H1 (cell line): ENCODE measurements around the gene MITF. TPM values are rescaled to one million over a fixed set of nuclear protein-coding genes. Genes with fewer than 3 reads are reported as not detected.
A peak's percentile ranks its signal among the peaks of the same experiment; 100 is the strongest.

ENCODE experiments used
- CTCF ChIA-PET: fragments of 300-600 bp; sonication (Branson Sonifier 250); formaldehyde crosslinking; loops from one replicate; lab custom pipeline; 2021; ENCODE audit not compliant: partially characterized antibody; lab: Charles Lee
- POLR2A ChIA-PET: fragments of 300-600 bp; sonication (Branson Sonifier 250); formaldehyde crosslinking; loops from one replicate; lab custom pipeline; 2021; ENCODE audit warnings: inconsistent platforms; ENCODE audit not compliant: partially characterized antibody; lab: Charles Lee
- DNase-seq, 2 experiments: peaks; one replicate each; pipeline versions ENCODE4 v3.0.0 to v3.0.0-alpha.2; 2010 to 2022; ENCODE audit warnings: low spot score in 2 of 2, low read depth in 1 of 2, mixed read lengths in 1 of 2
- FAIRE-seq: peaks from 2 replicates; lab custom pipeline; 2011; peaks lifted over from hg19 to GRCh38; lab: Jason Lieb, UNC
- H2AFZ ChIP-seq: 2 replicates; pipeline ENCODE4 v1.8.1; 2012; ENCODE audit warnings: low read length, inconsistent platforms
- H2AK5ac ChIP-seq: 2 replicates; pipeline ENCODE4 v1.6.1; 2013; ENCODE audit warnings: low read depth, low read length
- H2BK120ac ChIP-seq: replicated peaks from 2 replicates; pipeline ENCODE3; 2013; ENCODE audit warnings: low read depth, low read length, inconsistent platforms
- H2BK12ac ChIP-seq: 2 replicates; pipeline ENCODE4 v1.6.1; 2013; ENCODE audit warnings: low read depth, low read length
- H2BK15ac ChIP-seq: 2 replicates; pipeline ENCODE4 v1.6.1; 2013; ENCODE audit warnings: low read length
- H2BK20ac ChIP-seq: 2 replicates; pipeline ENCODE4 v1.6.1; 2013; ENCODE audit warnings: low read length
- H2BK5ac ChIP-seq: 2 replicates; pipeline ENCODE4 v1.6.1; 2013; ENCODE audit warnings: low read depth, low read length
- H3K14ac ChIP-seq: 2 replicates; pipeline ENCODE4 v1.6.1; 2013; ENCODE audit warnings: inconsistent platforms; ENCODE audit not compliant: insufficient read length
- H3K18ac ChIP-seq: 2 replicates; pipeline ENCODE4 v1.6.1; 2013; ENCODE audit warnings: low read length; ENCODE audit errors: extremely low read depth
- H3K23ac ChIP-seq: 2 replicates; pipeline ENCODE4 v1.6.1; 2013; ENCODE audit warnings: inconsistent platforms; ENCODE audit not compliant: insufficient read length
- H3K23me2 ChIP-seq: 2 replicates; pipeline ENCODE4 v1.6.1; 2013; ENCODE audit warnings: low read depth, low read length
- H3K27ac ChIP-seq: 2 replicates; pipeline ENCODE4 v1.6.1; 2011; ENCODE audit warnings: low read depth, low read length, inconsistent platforms
- H3K27me3 ChIP-seq, 4 experiments: replicated peaks in 1 of 4; 1 replicate in 1 of 4; 2 replicates in 3 of 4; pipeline versions ENCODE4 v1.6.1 to v1.8.1; 2011 to 2013; ENCODE audit warnings: low read length in 3 of 4, mild to moderate bottlenecking in 3 of 4, inconsistent platforms in 2 of 4, mixed read lengths in 2 of 4, moderate library complexity in 1 of 4; ENCODE audit not compliant: control insufficient read depth in 3 of 4, insufficient read depth in 3 of 4; ENCODE audit errors: extremely low read depth in 1 of 4
- H3K36me3 ChIP-seq, 4 experiments: 2 replicates each; pipeline versions ENCODE4 v1.6.1 to v1.8.1; 2011 to 2013; ENCODE audit warnings: mild to moderate bottlenecking in 4 of 4, low read length in 3 of 4, moderate library complexity in 2 of 4, control low read depth in 1 of 4, inconsistent platforms in 1 of 4; ENCODE audit not compliant: insufficient read depth in 4 of 4, control insufficient read depth in 2 of 4
- H3K4ac ChIP-seq: replicated peaks from 2 replicates; pipeline ENCODE3; 2013; ENCODE audit warnings: low read length, low read depth, mixed read lengths, inconsistent platforms; ENCODE audit not compliant: insufficient read length
- H3K4me1 ChIP-seq, 4 experiments: replicated peaks in 1 of 4; 1 replicate in 1 of 4; 2 replicates in 3 of 4; pipeline versions ENCODE4 v1.6.1 to v1.8.1; 2011 to 2013; ENCODE audit warnings: low read length in 3 of 4, inconsistent platforms in 2 of 4, mixed read lengths in 1 of 4; ENCODE audit not compliant: insufficient read depth in 4 of 4, control insufficient read depth in 3 of 4
- H3K4me2 ChIP-seq, 2 experiments: 2 replicates each; pipeline versions ENCODE4 v1.6.1 to v1.8.1; 2011 to 2013; ENCODE audit warnings: low read depth in 2 of 2, low read length in 2 of 2, control low read depth in 1 of 2, inconsistent platforms in 1 of 2, mild to moderate bottlenecking in 1 of 2; ENCODE audit not compliant: insufficient read depth in 1 of 2
- H3K4me3 ChIP-seq, 4 experiments: fragments of 200-600, 300-600 bp in 1 of 4; sonication (generic), shearing (Covaris generic), sonication (Bioruptor Twin) in 1 of 4; 2 replicates each; pipeline versions ENCODE4 v1.5.1 to v1.8.1; 2011 to 2016; ENCODE audit warnings: low read length in 4 of 4, low read depth in 3 of 4, control low read depth in 2 of 4, inconsistent platforms in 2 of 4, mild to moderate bottlenecking in 2 of 4, mixed read lengths in 1 of 4, moderate library complexity in 1 of 4; ENCODE audit not compliant: insufficient read depth in 2 of 4; ENCODE audit errors: extremely low read depth in 1 of 4
- H3K56ac ChIP-seq: replicated peaks from 2 replicates; pipeline ENCODE3; 2013; ENCODE audit warnings: low read depth, mild to moderate bottlenecking, mixed read lengths, low read length, inconsistent platforms; ENCODE audit not compliant: insufficient read length
- H3K79me1 ChIP-seq: 2 replicates; pipeline ENCODE4 v1.6.1; 2013; ENCODE audit warnings: low read depth, low read length, control low read depth
- H3K79me2 ChIP-seq, 2 experiments: 2 replicates each; pipeline versions ENCODE4 v1.6.1 to v1.8.1; 2012 to 2013; ENCODE audit warnings: low read length in 2 of 2, mild to moderate bottlenecking in 2 of 2, inconsistent platforms in 1 of 2; ENCODE audit not compliant: insufficient read depth in 2 of 2, control insufficient read depth in 1 of 2
- H3K9ac ChIP-seq, 4 experiments: replicated peaks in 1 of 4; 1 replicate in 1 of 4; 2 replicates in 3 of 4; pipeline versions ENCODE4 v1.6.1 to v1.8.1; 2011 to 2013; ENCODE audit warnings: low read depth in 3 of 4, low read length in 3 of 4, control low read depth in 2 of 4, mild to moderate bottlenecking in 2 of 4, moderate library complexity in 2 of 4, inconsistent platforms in 1 of 4; ENCODE audit errors: extremely low read depth in 1 of 4
- H3K9me3 ChIP-seq, 2 experiments: 2 replicates each; pipeline versions ENCODE4 v1.6.1 to v1.8.1; 2012 to 2013; ENCODE audit warnings: mild to moderate bottlenecking in 2 of 2, moderate library complexity in 2 of 2, control low read depth in 1 of 2, inconsistent platforms in 1 of 2, low read depth in 1 of 2, low read length in 1 of 2, mixed read lengths in 1 of 2; ENCODE audit not compliant: insufficient read depth in 2 of 2
- H4K20me1 ChIP-seq, 2 experiments: replicated peaks in 1 of 2; 2 replicates each; pipeline versions ENCODE3 to v1.8.1; 2011 to 2013; ENCODE audit warnings: inconsistent platforms in 2 of 2, low read length in 2 of 2, mild to moderate bottlenecking in 1 of 2; ENCODE audit not compliant: insufficient read depth in 2 of 2, control insufficient read depth in 1 of 2
- H4K5ac ChIP-seq: 2 replicates; pipeline ENCODE4 v1.6.1; 2013; ENCODE audit warnings: low read length, low read depth, mixed read lengths, inconsistent platforms; ENCODE audit not compliant: insufficient read length
- H4K8ac ChIP-seq: 2 replicates; pipeline ENCODE4 v1.8.0; 2013; ENCODE audit warnings: mild to moderate bottlenecking, moderate library complexity, low read length, inconsistent platforms; ENCODE audit not compliant: insufficient read depth; ENCODE audit errors: extremely low read depth
- H4K91ac ChIP-seq: replicated peaks from 2 replicates; pipeline ENCODE3; 2013; ENCODE audit warnings: low read length, mixed read lengths, inconsistent platforms; ENCODE audit not compliant: insufficient read length
- FOSL1 ChIP-seq: IDR thresholded peaks from 2 replicates; pipeline ENCODE4 v1.6.1; 2011; ENCODE audit warnings: mild to moderate bottlenecking, low read depth, low read length, moderate library complexity; ENCODE audit not compliant: insufficient read depth
- PHF8 ChIP-seq: fragments of 200-600 bp; sonication (generic); conservative IDR thresholded peaks from 2 replicates; pipeline ENCODE4 v1.7.1; 2012; ENCODE audit warnings: low read depth, mild to moderate bottlenecking, inconsistent platforms, low read length, moderate library complexity
- RFX5 ChIP-seq: IDR thresholded peaks from 2 replicates; pipeline ENCODE4 v1.6.1; 2011; ENCODE audit warnings: low read depth, low read length, improper control_type of control experiment, borderline replicate concordance
- SUZ12 ChIP-seq: fragments of 200-600 bp; sonication (generic); IDR thresholded peaks from 2 replicates; pipeline ENCODE4 v1.6.1; 2012; ENCODE audit warnings: mild to moderate bottlenecking, inconsistent platforms, low read length, moderate library complexity, mixed read lengths
- TAF7 ChIP-seq: optimal IDR thresholded peaks from 2 replicates; pipeline ENCODE3; 2011; ENCODE audit warnings: low read depth, mild to moderate bottlenecking, inconsistent platforms, low read length, moderate library complexity, borderline replicate concordance
- ZNF274 ChIP-seq: IDR thresholded peaks from 2 replicates; pipeline ENCODE4 v1.7.0; 2012; ENCODE audit warnings: low read length, borderline replicate concordance; ENCODE audit errors: extremely low read depth
- WGBS, 2 experiments: shearing (Covaris generic) in 1 of 2; methylation state at CpG; one replicate each; pipeline versions ENCODE4 v1.1.6 to v1.1.7; 2013 to 2015; ENCODE audit warnings: low lambda C conversion rate in 2 of 2, mixed read lengths in 2 of 2, inconsistent platforms in 1 of 2, low coverage in 1 of 2, missing lambda C conversion rate in 1 of 2; ENCODE audit not compliant: insufficient replicate concordance in 2 of 2, insufficient coverage in 1 of 2, insufficient read length in 1 of 2; ENCODE audit errors: extremely low coverage in 1 of 2, missing lambda C conversion rate in 1 of 2; 5-methylcytosine and 5-hydroxymethylcytosine counted together
- polyA plus RNA-seq, 7 experiments: library from polyadenylated mRNA; depleted of rRNA in 3 of 7; stranded (reverse) in 5 of 7; unstranded in 2 of 7; fragments of >200 nt in 5 of 7; fragments of 200-250 nt in 2 of 7; gene quantifications; 1 replicate in 5 of 7; 2 replicates in 1 of 7; 4 replicates in 1 of 7; pipeline versions ENCODE4 v1.2.1 to v1.2.3, GENCODE V29; 2011 to 2013; ENCODE audit warnings: missing spikeins in 2 of 7, mixed read lengths in 2 of 7
- total RNA-seq: library from RNA; stranded (reverse); fragmentation: NEBNext Ultra II Directional; extraction: Animal tissue kit (Norgen Biotek cat#: 25700); gene quantifications from 2 replicates; pipeline ENCODE4 v1.2.1, GENCODE V29; 2021
- TF ChIP-seq, protein P1 (sequence below), 3 experiments: IDR thresholded peaks; 1 replicate in 2 of 3; 2 replicates in 1 of 3; pipeline versions ENCODE4 v1.5.1 to v1.6.1; 2011; ENCODE audit warnings: low read length in 3 of 3, mild to moderate bottlenecking in 3 of 3, inconsistent platforms in 2 of 3, low read depth in 1 of 3, moderate library complexity in 1 of 3; ENCODE audit not compliant: insufficient read depth in 1 of 3; ENCODE audit errors: control extremely low read depth in 1 of 3

MITF gene
- total and polyA plus RNA-seq, 2 of the 8 experiments (the other 6 are each of a cell fraction or from before 2014, with no cell fraction given), result 0.53 to 1.4 TPM

DNA sequence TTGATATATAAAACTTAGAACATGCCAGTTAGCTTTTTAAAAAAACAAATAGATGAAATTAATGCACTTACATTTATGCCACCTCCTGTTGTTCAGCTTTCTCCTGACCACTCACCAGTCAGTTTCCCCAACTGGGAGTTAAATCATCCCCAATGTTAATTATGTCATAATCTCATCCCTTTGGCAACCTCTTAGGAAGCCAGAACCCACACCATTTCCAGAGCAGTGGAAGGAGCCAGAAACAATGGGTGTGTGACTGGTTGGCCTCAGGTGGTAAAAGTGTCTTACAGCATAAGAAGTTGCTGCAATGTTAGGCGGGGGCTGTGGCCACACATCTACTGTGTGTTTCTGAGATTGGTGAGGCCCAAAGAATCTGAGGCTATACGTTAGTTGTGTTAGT lies 46.5 kb upstream of the MITF start:
- H3K4me1 ChIP-seq, result no peaks in the 10 kb centered on the region; a peak in 1 of 7 replicates
- no peak overlapping the region for H2BK20ac ChIP-seq
- no peak overlapping the region for H2BK120ac ChIP-seq
- no peaks in the 10 kb centered on the region for H3K9me3 ChIP-seq
- H3K23ac ChIP-seq, result no peak overlapping the region
- peak; percentile 36 for FAIRE-seq
- no peak overlapping the region for H3K18ac ChIP-seq
- H2BK12ac ChIP-seq, result no peak overlapping the region
- H3K36me3 ChIP-seq, result no peaks in the 10 kb centered on the region
- TF ChIP-seq PHF8 (no peak), ZNF274 (no peak), RFX5 (no peak), TAF7 (no peak), FOSL1 (no peak), SUZ12 (no peak)
- TF ChIP-seq, protein P1, sequence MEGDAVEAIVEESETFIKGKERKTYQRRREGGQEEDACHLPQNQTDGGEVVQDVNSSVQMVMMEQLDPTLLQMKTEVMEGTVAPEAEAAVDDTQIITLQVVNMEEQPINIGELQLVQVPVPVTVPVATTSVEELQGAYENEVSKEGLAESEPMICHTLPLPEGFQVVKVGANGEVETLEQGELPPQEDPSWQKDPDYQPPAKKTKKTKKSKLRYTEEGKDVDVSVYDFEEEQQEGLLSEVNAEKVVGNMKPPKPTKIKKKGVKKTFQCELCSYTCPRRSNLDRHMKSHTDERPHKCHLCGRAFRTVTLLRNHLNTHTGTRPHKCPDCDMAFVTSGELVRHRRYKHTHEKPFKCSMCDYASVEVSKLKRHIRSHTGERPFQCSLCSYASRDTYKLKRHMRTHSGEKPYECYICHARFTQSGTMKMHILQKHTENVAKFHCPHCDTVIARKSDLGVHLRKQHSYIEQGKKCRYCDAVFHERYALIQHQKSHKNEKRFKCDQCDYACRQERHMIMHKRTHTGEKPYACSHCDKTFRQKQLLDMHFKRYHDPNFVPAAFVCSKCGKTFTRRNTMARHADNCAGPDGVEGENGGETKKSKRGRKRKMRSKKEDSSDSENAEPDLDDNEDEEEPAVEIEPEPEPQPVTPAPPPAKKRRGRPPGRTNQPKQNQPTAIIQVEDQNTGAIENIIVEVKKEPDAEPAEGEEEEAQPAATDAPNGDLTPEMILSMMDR (IDR thresholded peaks at IDR 0.05; ENCODE audit: control extremely low read depth in 1 of 3, insufficient read depth in 1 of 3, low read depth in 1 of 3, low read length in 3 of 3), result no peak
- TF ChIP-seq, all 59 proteins: peak for 0
- H4K91ac ChIP-seq, result no peak overlapping the region
- H3K27ac ChIP-seq, result no peak overlapping the region
- no peak overlapping the region for H3K4me3 ChIP-seq
- ChIA-PET CTCF (interaction anchor here (0.8 to 2.8 kb wide), 5 partner anchors 10 to 254 kb away, joined by 3 to 24 read pairs (median 4); no protein-coding TSS in a partner anchor), POLR2A (no interaction called here)
- no peak overlapping the region for H2AFZ ChIP-seq
- H2AK5ac ChIP-seq, result no peak overlapping the region
- H3K27me3 ChIP-seq, result peaks cover 0 to 2% (median under 1%) of the 10 kb centered on the region in 4 experiments; a peak in 5 of 7 replicates
- no peaks in the 10 kb centered on the region for H3K23me2 ChIP-seq
- no peak overlapping the region for H3K14ac ChIP-seq
- no peak overlapping the region for H3K56ac ChIP-seq
- no peaks in the 10 kb centered on the region for H4K20me1 ChIP-seq
- H3K79me2 ChIP-seq, result no peaks in the 10 kb centered on the region
- no peak for DNase-seq
- H3K4ac ChIP-seq, result no peak overlapping the region
- H2BK15ac ChIP-seq, result no peak overlapping the region
- no peak overlapping the region for H3K9ac ChIP-seq
- no peaks in the 10 kb centered on the region for H3K79me1 ChIP-seq
- WGBS, 2 experiments, result 69% methylated on average over 2 of the region's 2 CpGs; no CpG with 5 or more reads in 1 of the 2 experiments
- H4K5ac ChIP-seq, result no peak overlapping the region
- H2BK5ac ChIP-seq, result no peak overlapping the region
- H3K4me2 ChIP-seq, result no peak overlapping the region
- no peak overlapping the region for H4K8ac ChIP-seq
